Tibial artery (tissue), 4 donors: Measurements from ENCODE around the gene CD69.
"Not testable (repeated sequence)": the region's sequence is repeated elsewhere in the genome, so short reads cannot be mapped to it uniquely, and the experiment has no call there.

Source experiments
- DNase-seq, 2 donors: peaks; one replicate each; pipeline ENCODE4 v3.0.0-alpha.2; 2019
- H3K27ac ChIP-seq, 2 donors: fragments of 200-600 bp; sonication (generic) in 1 of 2; 1 replicate in 1 of 2; 2 replicates in 1 of 2; pipeline ENCODE4 v1.5.1; 2018 to 2019; ENCODE audit warnings: mild to moderate bottlenecking in 1 of 2
- H3K27me3 ChIP-seq, 2 donors: fragments of 200-600 bp; sonication (generic) in 1 of 2; one replicate each; pipeline versions ENCODE4 v1.5.1 to v1.6.0; 2016 to 2019
- H3K36me3 ChIP-seq, 3 donors: fragments of 200-600 bp; sonication (generic) in 2 of 3; one replicate each; pipeline ENCODE4 v1.5.1; 2016 to 2019; ENCODE audit warnings: mild to moderate bottlenecking in 2 of 3
- H3K4me1 ChIP-seq, 4 donors: fragments of 200-600 bp; sonication (generic) in 2 of 4; 1 replicate in 3 of 4; 2 replicates in 1 of 4; pipeline ENCODE4 v1.5.1; 2016 to 2019
- H3K4me3 ChIP-seq, 2 donors: fragments of 200-600 bp; sonication (generic) in 1 of 2; 1 replicate in 1 of 2; 2 replicates in 1 of 2; pipeline ENCODE4 v1.5.1; 2018 to 2019; ENCODE audit warnings: mild to moderate bottlenecking in 2 of 2
- H3K9me3 ChIP-seq, 3 donors: fragments of 200-600 bp; sonication (generic) in 1 of 3; one replicate each; pipeline ENCODE4 v1.5.1; 2016 to 2019
- intact Hi-C: fragments of 100-400 bp; cut with DNase I; formaldehyde crosslinking; loops from one replicate; pipeline ENCODE4 v1.15.0; 2023; ENCODE audit warnings: low total_unique reads
- TF ChIP-seq, protein P1 (sequence below), 2 experiments: fragments of 200-600 bp in 1 of 2; fragments of 450-650 bp in 1 of 2; IDR thresholded peaks; one replicate each; pipeline ENCODE4 v1.5.1; 2017 to 2019; ENCODE audit warnings: antibody characterized with exemption in 2 of 2, mild to moderate bottlenecking in 1 of 2, moderate library complexity in 1 of 2

CD69 gene

GRCh38 chr12:9719790-9720189 lies 40.9 kb downstream of the CD69 start:
- Histone ChIP-seq H3K27me3 (no peaks in the 10 kb centered on the region), H3K9me3 (no peaks in the 10 kb centered on the region), H3K4me1 (no peaks in the 10 kb centered on the region), H3K36me3 (no peaks in the 10 kb centered on the region), H3K4me3 (no peak overlapping the region), H3K27ac (no peak overlapping the region)
- TF ChIP-seq, protein P1, sequence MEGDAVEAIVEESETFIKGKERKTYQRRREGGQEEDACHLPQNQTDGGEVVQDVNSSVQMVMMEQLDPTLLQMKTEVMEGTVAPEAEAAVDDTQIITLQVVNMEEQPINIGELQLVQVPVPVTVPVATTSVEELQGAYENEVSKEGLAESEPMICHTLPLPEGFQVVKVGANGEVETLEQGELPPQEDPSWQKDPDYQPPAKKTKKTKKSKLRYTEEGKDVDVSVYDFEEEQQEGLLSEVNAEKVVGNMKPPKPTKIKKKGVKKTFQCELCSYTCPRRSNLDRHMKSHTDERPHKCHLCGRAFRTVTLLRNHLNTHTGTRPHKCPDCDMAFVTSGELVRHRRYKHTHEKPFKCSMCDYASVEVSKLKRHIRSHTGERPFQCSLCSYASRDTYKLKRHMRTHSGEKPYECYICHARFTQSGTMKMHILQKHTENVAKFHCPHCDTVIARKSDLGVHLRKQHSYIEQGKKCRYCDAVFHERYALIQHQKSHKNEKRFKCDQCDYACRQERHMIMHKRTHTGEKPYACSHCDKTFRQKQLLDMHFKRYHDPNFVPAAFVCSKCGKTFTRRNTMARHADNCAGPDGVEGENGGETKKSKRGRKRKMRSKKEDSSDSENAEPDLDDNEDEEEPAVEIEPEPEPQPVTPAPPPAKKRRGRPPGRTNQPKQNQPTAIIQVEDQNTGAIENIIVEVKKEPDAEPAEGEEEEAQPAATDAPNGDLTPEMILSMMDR (IDR thresholded peaks at IDR 0.05), result no peak
- intact Hi-C loops, result no loop called here
- DNase-seq, result no peak

DNA sequence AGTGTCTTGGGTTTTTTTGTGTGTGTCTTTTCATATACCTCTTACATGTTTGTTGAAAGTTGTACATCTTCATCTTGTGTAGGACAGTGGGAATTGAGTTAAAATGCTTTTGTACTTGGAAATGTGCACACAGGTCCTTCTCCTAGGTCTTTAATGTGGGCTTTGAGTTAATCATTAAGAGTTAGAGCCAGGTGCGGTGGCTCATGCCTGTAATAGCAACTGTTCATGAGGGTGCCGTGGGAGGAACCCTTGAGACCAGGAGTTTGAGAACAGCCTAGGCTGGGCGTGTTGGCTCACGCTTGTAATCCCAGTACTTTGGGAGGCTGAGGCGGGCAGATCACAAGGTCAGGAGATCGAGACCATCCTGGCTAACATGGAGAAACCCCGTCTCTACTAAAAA lies 41.7 kb downstream of the CD69 start:
- H3K36me3 ChIP-seq, result no peaks in the 10 kb centered on the region

DNA sequence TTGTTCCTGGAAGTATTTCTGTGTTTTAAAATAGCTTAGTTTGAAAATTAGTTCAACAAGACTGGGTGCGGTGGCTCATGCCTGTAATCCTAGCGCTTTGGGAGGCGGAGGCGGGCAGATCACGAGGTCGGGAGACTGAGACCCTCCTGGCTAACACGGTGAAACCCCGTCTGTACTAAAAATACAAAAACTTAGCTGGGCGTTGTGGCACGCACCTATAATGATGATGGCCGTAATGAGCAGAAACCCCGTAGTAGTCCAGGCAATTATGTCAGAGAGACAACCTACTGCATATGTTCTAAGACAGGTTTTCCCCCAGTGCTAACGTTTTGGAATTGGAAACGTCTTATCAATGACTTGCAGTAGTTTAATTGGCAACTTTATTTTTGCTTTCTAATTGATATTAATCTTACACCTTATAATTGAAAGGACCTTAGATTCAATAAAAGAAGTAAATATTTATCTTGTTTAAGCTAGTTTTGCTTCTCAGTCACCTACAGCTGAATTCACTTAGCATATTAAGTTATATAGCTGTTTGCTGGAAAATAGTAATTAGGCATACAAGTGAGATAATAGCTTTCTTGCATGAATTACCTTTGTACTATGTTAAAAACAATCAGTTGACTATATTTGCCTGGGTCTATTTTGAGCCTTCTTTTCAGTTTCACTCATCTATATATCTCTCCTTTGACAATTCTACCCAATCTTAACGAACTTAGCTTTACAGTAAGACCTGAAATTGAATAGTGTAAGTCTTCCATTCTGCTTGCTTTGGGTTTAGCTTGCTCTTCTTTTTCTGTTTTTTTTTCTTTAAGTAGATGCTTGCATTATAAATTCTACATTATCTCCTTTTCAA lies 43.4 kb downstream of the CD69 start:
- Histone ChIP-seq H3K4me1 (no peaks in the 10 kb centered on the region), H3K4me3 (no peak overlapping the region), H3K9me3 (no peaks in the 10 kb centered on the region), H3K27me3 (no peaks in the 10 kb centered on the region), H3K36me3 (no peaks in the 10 kb centered on the region), H3K27ac (no peak overlapping the region)
- TF ChIP-seq, protein P1 (IDR thresholded peaks at IDR 0.05), result no peak
- DNase-seq, result no peak
- intact Hi-C loops, result no loop called here

More for the DNA sequence above, 41.7 kb downstream of the CD69 start:
- H3K4me1 ChIP-seq, result no peaks in the 10 kb centered on the region
- no peaks in the 10 kb centered on the region for H3K27me3 ChIP-seq
- no peaks in the 10 kb centered on the region for H3K9me3 ChIP-seq
- intact Hi-C loops, result no loop called here
- no peak for DNase-seq
- no peak overlapping the region for H3K4me3 ChIP-seq
- no peak overlapping the region for H3K27ac ChIP-seq
- TF ChIP-seq, protein P1 (IDR thresholded peaks at IDR 0.05), result no peak

DNA sequence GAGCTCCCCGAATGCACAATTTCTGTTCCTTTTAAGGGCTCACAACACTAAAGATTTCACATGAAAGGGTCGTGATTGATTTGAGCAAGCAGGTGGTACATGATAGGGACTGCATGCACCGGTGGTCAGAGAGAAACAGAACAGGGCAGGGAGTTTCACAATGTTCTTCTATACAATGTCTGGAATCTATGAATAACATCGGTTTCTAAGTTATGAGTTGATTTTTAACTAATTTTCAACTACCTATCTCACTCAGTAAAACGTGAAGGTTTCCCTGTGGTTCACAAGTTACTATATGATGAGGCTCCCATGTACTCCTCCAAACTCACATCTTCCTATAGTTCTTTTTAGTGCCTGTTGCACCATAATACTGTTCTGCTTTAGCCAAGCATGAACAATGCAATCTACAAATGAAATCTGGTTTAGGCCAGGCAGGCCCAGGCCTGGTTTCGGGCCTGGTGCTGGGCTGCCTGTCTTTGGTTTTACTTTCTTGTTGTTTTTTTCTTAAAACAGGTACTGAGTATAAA lies 47.6 kb downstream of the CD69 start:
- not testable (repeated sequence) for H3K4me1 ChIP-seq, H3K4me3 ChIP-seq, H3K36me3 ChIP-seq, H3K9me3 ChIP-seq, H3K27me3 ChIP-seq, H3K27ac ChIP-seq, DNase-seq
- intact Hi-C loops, result loop anchor here (5.0 kb wide), 1 partner anchor 1911 kb away; no protein-coding TSS in a partner anchor

GRCh38 chr12:9711664-9712063 lies 49.0 kb downstream of the CD69 start:
- H3K4me1 ChIP-seq, result no peaks in the 10 kb centered on the region
- H3K36me3 ChIP-seq, result no peaks in the 10 kb centered on the region
- H3K27ac ChIP-seq, result no peak overlapping the region
- H3K9me3 ChIP-seq, result no peaks in the 10 kb centered on the region
- TF ChIP-seq, protein P1 (IDR thresholded peaks at IDR 0.05), result no peak
- DNase-seq, result no peak
- intact Hi-C loops, result loop anchor here (5.0 kb wide), 1 partner anchor 1909 kb away; no protein-coding TSS in a partner anchor
- no peaks in the 10 kb centered on the region for H3K27me3 ChIP-seq
- H3K4me3 ChIP-seq, result no peak overlapping the region
